Gastrocnemius medialis (tissue), 4 donors: ENCODE data around the gene AKAP17A. TPM values are rescaled to one million over a fixed set of nuclear protein-coding genes. Genes with fewer than 3 reads are reported as not detected.
"Not testable (repeated sequence)": the region's sequence is repeated elsewhere in the genome, so short reads cannot be mapped to it uniquely, and the experiment has no call there.

Experiments
- ATAC-seq, 2 donors: fragments of 150-250 bp; one replicate each; pipeline ENCODE4 v1.9.1; 2016
- DNase-seq, 2 donors: peaks; one replicate each; pipeline ENCODE4 v3.0.0-alpha.2; 2019
- H3K27ac ChIP-seq, 4 donors: fragments of 200-600 bp; sonication (generic); 1 replicate in 1 of 4; 2 replicates in 3 of 4; pipeline ENCODE4 v1.5.1; 2016 to 2018; ENCODE audit warnings: mild to moderate bottlenecking in 2 of 4, moderate library complexity in 1 of 4
- H3K27me3 ChIP-seq, 3 donors: fragments of 200-600 bp; sonication (generic) in 2 of 3; 1 replicate in 1 of 3; 2 replicates in 2 of 3; pipeline versions ENCODE4 v1.5.1 to v1.6.0; 2016 to 2019; ENCODE audit warnings: mild to moderate bottlenecking in 1 of 3, moderate library complexity in 1 of 3
- H3K36me3 ChIP-seq, 2 donors: fragments of 200-600 bp; sonication (generic) in 1 of 2; one replicate each; pipeline ENCODE4 v1.5.1; 2017 to 2018
- H3K4me1 ChIP-seq, 2 donors: fragments of 200-600 bp; sonication (generic) in 1 of 2; one replicate each; pipeline ENCODE4 v1.5.1; 2016 to 2017; ENCODE audit warnings: mild to moderate bottlenecking in 2 of 2
- H3K4me3 ChIP-seq, 4 donors: fragments of 200-600 bp; sonication (generic) in 3 of 4; 1 replicate in 1 of 4; 2 replicates in 3 of 4; pipeline ENCODE4 v1.5.1; 2016 to 2019; ENCODE audit warnings: mild to moderate bottlenecking in 2 of 4
- H3K9me3 ChIP-seq, 3 donors: fragments of 200-600 bp; sonication (generic) in 2 of 3; 1 replicate in 1 of 3; 2 replicates in 2 of 3; pipeline ENCODE4 v1.5.1; 2016 to 2019
- POLR2A ChIP-seq, 2 donors: fragments of 450-650 bp; IDR thresholded peaks; one replicate each; pipeline ENCODE4 v1.6.1; 2017; ENCODE audit warnings: antibody characterized with exemption in 2 of 2, mild to moderate bottlenecking in 2 of 2, moderate library complexity in 2 of 2
- in situ Hi-C, 4 donors: fragments of 200-750 bp; cut with MboI; loops; one replicate each; pipeline versions ENCODE4 v1.15.0 to v1.8.0; 2017; ENCODE audit warnings: low sequenced_read_pairs in 4 of 4
- intact Hi-C: fragments of 100-400 bp; cut with DNase I; formaldehyde crosslinking; loops from one replicate; pipeline ENCODE4 v1.15.1; 2023; ENCODE audit warnings: low total_unique reads
- total RNA-seq, 4 donors: library from RNA; depleted of rRNA; stranded (reverse); fragments of >200 nt; gene quantifications; one replicate each; pipeline versions ENCODE4 v1.1.0 to v1.2.3, GENCODE V29; 2016
- TF ChIP-seq, protein P1 (sequence below), 5 experiments: fragments of 450-650 bp in 3 of 5; fragments of 200-600 bp in 2 of 5; sonication (generic) in 2 of 5; IDR thresholded peaks in 4 of 5; conservative IDR thresholded peaks in 1 of 5; 1 replicate in 4 of 5; 2 replicates in 1 of 5; pipeline ENCODE4 v1.5.1; 2016 to 2019; ENCODE audit warnings: antibody characterized with exemption in 5 of 5, mild to moderate bottlenecking in 3 of 5, moderate library complexity in 3 of 5

AKAP17A gene
- total RNA-seq, 4 donors from 2014 or later, result 14.1 to 15.9 (median 14.5) TPM

- TF ChIP-seq POLR2A (IDR thresholded peaks at IDR 0.05), result no peak
- TF ChIP-seq, protein P1, sequence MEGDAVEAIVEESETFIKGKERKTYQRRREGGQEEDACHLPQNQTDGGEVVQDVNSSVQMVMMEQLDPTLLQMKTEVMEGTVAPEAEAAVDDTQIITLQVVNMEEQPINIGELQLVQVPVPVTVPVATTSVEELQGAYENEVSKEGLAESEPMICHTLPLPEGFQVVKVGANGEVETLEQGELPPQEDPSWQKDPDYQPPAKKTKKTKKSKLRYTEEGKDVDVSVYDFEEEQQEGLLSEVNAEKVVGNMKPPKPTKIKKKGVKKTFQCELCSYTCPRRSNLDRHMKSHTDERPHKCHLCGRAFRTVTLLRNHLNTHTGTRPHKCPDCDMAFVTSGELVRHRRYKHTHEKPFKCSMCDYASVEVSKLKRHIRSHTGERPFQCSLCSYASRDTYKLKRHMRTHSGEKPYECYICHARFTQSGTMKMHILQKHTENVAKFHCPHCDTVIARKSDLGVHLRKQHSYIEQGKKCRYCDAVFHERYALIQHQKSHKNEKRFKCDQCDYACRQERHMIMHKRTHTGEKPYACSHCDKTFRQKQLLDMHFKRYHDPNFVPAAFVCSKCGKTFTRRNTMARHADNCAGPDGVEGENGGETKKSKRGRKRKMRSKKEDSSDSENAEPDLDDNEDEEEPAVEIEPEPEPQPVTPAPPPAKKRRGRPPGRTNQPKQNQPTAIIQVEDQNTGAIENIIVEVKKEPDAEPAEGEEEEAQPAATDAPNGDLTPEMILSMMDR (IDR thresholded peaks at IDR 0.05 in 4 of 5, conservative IDR thresholded peaks at IDR 0.05 in 1 of 5), result no peak
- in situ Hi-C loops, result no loop called here
- ATAC-seq (no peak), DNase-seq (no peak)
- intact Hi-C loops, result no loop called here
- H3K4me1 ChIP-seq, result no peaks in the 10 kb centered on the region
- H3K4me3 ChIP-seq, result no peak overlapping the region
- no peaks in the 10 kb centered on the region for H3K27me3 ChIP-seq
- no peaks in the 10 kb centered on the region for H3K36me3 ChIP-seq
- no peaks in the 10 kb centered on the region for H3K9me3 ChIP-seq
- no peak overlapping the region for H3K27ac ChIP-seq
Observed at GRCh38 chrX:1612641-1613286, 21.4 kb downstream of the AKAP17A start.

- Histone ChIP-seq H3K9me3 (no peaks in the 10 kb centered on the region), H3K4me3 (no peak within 1 kb of the TSS), H3K27ac (no peak within 1 kb of the TSS), H3K27me3 (no peaks in the 10 kb centered on the region), H3K36me3 (no peaks in the 10 kb centered on the region), H3K4me1 (no peaks in the 10 kb centered on the region)
- ATAC-seq (no peak), DNase-seq (no peak)
- TF ChIP-seq, protein P1 (IDR thresholded peaks at IDR 0.05 in 4 of 5, conservative IDR thresholded peaks at IDR 0.05 in 1 of 5), result no peak
- no peak for TF ChIP-seq POLR2A (IDR thresholded peaks at IDR 0.05)
- intact Hi-C loops (no loop called here), in situ Hi-C loops (no loop called here)
Observed at GRCh38 chrX:1614927-1615326, 23.5 kb downstream of the AKAP17A start, which contains the start of gene ASMT. Gene ASMT (plus strand): TSS chrX:1615059. CDS start chrX:1615200, 141 bp downstream.

DNA sequence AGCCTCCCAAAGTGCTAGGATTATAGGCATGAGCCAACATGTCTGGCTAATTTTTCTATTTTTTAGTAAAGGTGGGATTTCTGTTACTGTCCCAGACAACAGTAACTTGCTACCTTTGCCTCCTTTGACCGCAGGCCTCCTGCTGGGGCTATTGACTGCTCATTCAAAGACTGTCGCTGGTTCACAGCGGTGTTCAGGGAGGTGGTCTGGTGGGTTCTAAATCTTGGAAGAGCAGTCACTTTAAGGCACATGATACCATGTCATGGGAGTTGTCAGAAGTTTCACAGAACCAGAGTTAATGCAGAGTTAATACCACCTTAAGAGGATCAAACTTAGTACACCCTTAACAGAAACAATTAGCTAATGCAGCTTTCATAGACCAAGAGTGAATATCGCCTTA, 27.3 kb downstream of the AKAP17A start:
- in situ Hi-C loops (no loop called here), intact Hi-C loops (no loop called here)
- no peaks in the 10 kb centered on the region for H3K9me3 ChIP-seq
- no peaks in the 10 kb centered on the region for H3K4me1 ChIP-seq
- no peaks in the 10 kb centered on the region for H3K36me3 ChIP-seq
- ATAC-seq (no peak), DNase-seq (no peak)
- no peaks in the 10 kb centered on the region for H3K27me3 ChIP-seq
- H3K4me3 ChIP-seq, result no peak overlapping the region
- TF ChIP-seq, protein P1 (IDR thresholded peaks at IDR 0.05 in 4 of 5, conservative IDR thresholded peaks at IDR 0.05 in 1 of 5), result no peak
- TF ChIP-seq POLR2A (IDR thresholded peaks at IDR 0.05), result no peak
- no peak overlapping the region for H3K27ac ChIP-seq

DNA sequence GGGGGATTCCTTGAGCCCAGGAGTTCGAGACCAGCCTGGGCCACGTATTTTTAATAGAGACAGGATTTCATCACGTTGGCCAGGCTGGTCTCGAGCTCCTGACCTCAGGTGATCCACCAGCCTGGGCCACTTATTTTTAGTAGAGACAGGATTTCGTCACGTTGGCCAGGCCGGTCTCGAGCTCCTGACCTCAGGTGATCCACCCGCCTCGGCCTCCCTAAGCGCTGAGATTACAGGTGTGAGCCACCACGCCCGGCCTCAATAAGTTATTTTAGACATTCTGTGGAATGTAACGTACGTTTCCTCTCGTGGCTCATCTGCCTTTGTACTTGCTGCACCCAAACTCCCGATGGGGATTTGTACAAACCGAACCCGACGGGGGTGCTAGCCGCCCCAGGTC, 32.3 kb downstream of the AKAP17A start:
- Histone ChIP-seq H3K9me3 (no peaks in the 10 kb centered on the region), H3K4me3 (no peak overlapping the region), H3K4me1 (no peaks in the 10 kb centered on the region), H3K36me3 (no peaks in the 10 kb centered on the region), H3K27me3 (no peaks in the 10 kb centered on the region), H3K27ac (no peak overlapping the region)
- intact Hi-C loops (no loop called here), in situ Hi-C loops (no loop called here)
- ATAC-seq (no peak), DNase-seq (no peak)
- TF ChIP-seq, protein P1 (IDR thresholded peaks at IDR 0.05 in 4 of 5, conservative IDR thresholded peaks at IDR 0.05 in 1 of 5), result no peak
- TF ChIP-seq POLR2A (IDR thresholded peaks at IDR 0.05), result no peak

GRCh38 chrX:1624158-1624860, 32.9 kb downstream of the AKAP17A start:
- H3K9me3 ChIP-seq, H3K36me3 ChIP-seq, in situ Hi-C loops, H3K4me1 ChIP-seq, H3K4me3 ChIP-seq, H3K27me3 ChIP-seq, intact Hi-C loops, H3K27ac ChIP-seq, ATAC-seq, DNase-seq: not testable (repeated sequence)

DNA sequence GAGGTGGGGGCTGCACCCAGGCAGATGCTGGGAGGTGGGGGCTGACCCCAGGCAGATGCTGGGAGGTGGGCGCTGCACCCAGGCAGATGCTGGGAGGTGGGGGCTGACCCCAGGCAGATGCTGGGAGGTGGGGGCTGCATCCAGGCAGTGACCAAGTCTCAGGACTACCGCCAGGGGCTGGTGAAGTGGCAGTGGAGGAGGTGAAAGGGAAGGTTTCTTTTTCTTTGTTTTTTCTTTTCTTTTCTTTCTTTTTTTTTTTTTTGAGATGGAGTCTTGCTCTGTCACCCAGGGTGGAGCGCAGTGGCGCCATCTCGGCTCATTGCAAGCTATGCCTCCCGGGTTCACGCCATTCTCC, 33.4 kb downstream of the AKAP17A start:
- H3K4me3 ChIP-seq, H3K4me1 ChIP-seq, intact Hi-C loops, H3K27ac ChIP-seq, in situ Hi-C loops, DNase-seq, H3K27me3 ChIP-seq, H3K9me3 ChIP-seq, H3K36me3 ChIP-seq, ATAC-seq: not testable (repeated sequence)
